PC-3 (cell line): ENCODE measurements around the gene GSTO1. TPM values are rescaled to one million over a fixed set of nuclear protein-coding genes. Genes with fewer than 3 reads are reported as not detected.

ENCODE experiments used
- ATAC-seq: fragments of 200-7000 bp; cut with Tn5 transposase; 2 replicates; pipeline ENCODE4 v1.9.1; 2020; ENCODE audit warnings: mild to moderate bottlenecking, moderate library complexity
- Bru-seq: library from RNA; stranded (reverse); fragments of 400-500 nt; gene quantifications from one replicate; lab custom pipeline; 2021; lab: Mats Ljungman, UMichigan
- BruChase-seq, 2 experiments: library from RNA; stranded (reverse); fragments of 400-500 nt; gene quantifications; one replicate each; lab custom pipeline; 2021; lab: Mats Ljungman, UMichigan
- BruUV-seq: library from RNA; stranded (reverse); fragments of 400-500 nt; replicated peaks from 2 replicates; lab custom pipeline; 2021; lab: Mats Ljungman, UMichigan
- CTCF ChIA-PET: fragments of 300-600 bp; sonication (Branson Sonifier 250); formaldehyde crosslinking; loops from one replicate; lab custom pipeline; 2022; ENCODE audit warnings: antibody characterized with exemption; lab: Charles Lee
- POLR2A ChIA-PET: fragments of 300-600 bp; sonication (Branson Sonifier 250); formaldehyde crosslinking; loops from one replicate; lab custom pipeline; 2022; ENCODE audit warnings: antibody characterized with exemption; ENCODE audit not compliant: unreplicated experiment; lab: Charles Lee
- DNase-seq: peaks from one replicate; pipeline ENCODE4 v3.0.0-alpha.2; 2015
- H2AFZ ChIP-seq: fragments of 300-600 bp; sonication (generic); 2 replicates; pipeline ENCODE4 v1.6.0; 2016; ENCODE audit warnings: antibody characterized with exemption, low read length
- H3F3A ChIP-seq: fragments of 300-600 bp; sonication (generic); one replicate; pipeline ENCODE4 v1.6.0; 2017; ENCODE audit warnings: antibody characterized with exemption, low read length, control low read depth, mild to moderate bottlenecking; ENCODE audit not compliant: unreplicated experiment
- H3K27ac ChIP-seq: fragments of 300-600 bp; sonication (generic); 2 replicates; pipeline ENCODE4 v1.5.1; 2016; ENCODE audit warnings: mild to moderate bottlenecking, low read length
- H3K27me3 ChIP-seq: fragments of 300-600 bp; sonication (generic); 2 replicates; pipeline ENCODE4 v1.6.1; 2016; ENCODE audit warnings: low read length, mixed read lengths
- H3K36me3 ChIP-seq: fragments of 300-600 bp; sonication (generic); 2 replicates; pipeline ENCODE4 v1.6.1; 2016; ENCODE audit warnings: low read depth, mixed run types, low read length, mixed read lengths
- H3K4me1 ChIP-seq: fragments of 300-600 bp; sonication (generic); 2 replicates; pipeline ENCODE4 v1.5.1; 2016; ENCODE audit warnings: low read length; ENCODE audit not compliant: insufficient read depth
- H3K4me2 ChIP-seq: fragments of 300-600 bp; sonication (generic); 2 replicates; pipeline ENCODE4 v1.6.0; 2016; ENCODE audit warnings: low read length
- H3K4me3 ChIP-seq: fragments of 300-600 bp; sonication (generic); 2 replicates; pipeline ENCODE4 v1.5.1; 2016; ENCODE audit warnings: mild to moderate bottlenecking, low read length, mixed read lengths
- H3K79me2 ChIP-seq: fragments of 300-600 bp; sonication (generic); 2 replicates; pipeline ENCODE4 v1.6.1; 2017; ENCODE audit warnings: low read length, mixed read lengths
- H3K9ac ChIP-seq: fragments of 300-600 bp; sonication (generic); 2 replicates; pipeline ENCODE4 v1.6.0; 2016; ENCODE audit warnings: mild to moderate bottlenecking, low read length
- H3K9me2 ChIP-seq: fragments of 300-600 bp; sonication (generic); replicated peaks from 2 replicates; pipeline ENCODE4 v1.6.1; 2016; ENCODE audit warnings: mixed run types, low read length, mixed read lengths
- H3K9me3 ChIP-seq: fragments of 300-600 bp; sonication (generic); 2 replicates; pipeline ENCODE4 v1.6.1; 2016; ENCODE audit warnings: low read length, mixed read lengths
- H4K20me1 ChIP-seq: fragments of 300-600 bp; sonication (generic); 2 replicates; pipeline ENCODE4 v1.6.1; 2016; ENCODE audit warnings: low read length, mixed read lengths
- CTCF ChIP-seq: fragments of 300-600 bp; sonication (generic); conservative IDR thresholded peaks from 2 replicates; pipeline ENCODE4 v1.5.1; 2017; ENCODE audit warnings: antibody characterized with exemption, low read depth, mild to moderate bottlenecking, low read length
- EZH2 ChIP-seq: fragments of 300-600 bp; sonication (generic); IDR thresholded peaks from one replicate; pipeline ENCODE4 v1.6.1; 2017; ENCODE audit warnings: antibody characterized with exemption, mild to moderate bottlenecking, low read length; ENCODE audit not compliant: unreplicated experiment
- EZH2phosphoT487 ChIP-seq: fragments of 300-600 bp; sonication (generic); IDR thresholded peaks from 2 replicates; pipeline ENCODE4 v1.6.1; 2018; ENCODE audit warnings: mild to moderate bottlenecking, antibody characterized with exemption, low read length, borderline replicate concordance
- intact Hi-C: fragments of 100-400 bp; cut with micrococcal nuclease; formaldehyde crosslinking; loops from 2 replicates; pipeline ENCODE4 v1.9.0; 2023
- long read RNA-seq: library from polyadenylated mRNA; unstranded; transcript quantifications from one replicate; pipeline ENCODE4 v2.0.0, GENCODE V29; 2021; ENCODE audit not compliant: unreplicated experiment
- total RNA-seq: library from RNA; depleted of rRNA; stranded (reverse); fragments of >200 nt; gene quantifications from 2 replicates; pipeline ENCODE4 v1.2.3, GENCODE V29; 2014; rRNA removed

The GSTO1 gene
- total RNA-seq (38.2 and 46.0 TPM in 2 replicates), Bru-seq, nascent RNA (percentile 72 among the genes with signal in this experiment), BruChase-seq, experiment 1, labeled RNA remaining after a 6-hour chase (percentile 65 among the genes with signal in this experiment), BruChase-seq, experiment 2, labeled RNA remaining after a 2-hour chase (percentile 62 among the genes with signal in this experiment)
- long read RNA-seq, transcript GSTO1-202 (6 exons, 972 nt) = major isoform, 16 of 22 reads
- long read RNA-seq, partial matches to known transcripts = 1 of 22 reads
- long read RNA-seq, other reads (novel, unspliced or antisense) = 1 of 22 reads

GRCh38 chr10:104254493-104255310 lies at the start of gene GSTO1:
Gene GSTO1 (plus strand): TSS chr10:104254892. CDS start chr10:104254929, 37 bp downstream.
- TF ChIP-seq EZH2phosphoT487 (no peak), EZH2 (no peak), CTCF (no peak)
- H3K9me2 ChIP-seq = no peaks in the 10 kb centered on the region
- H4K20me1 ChIP-seq = no peaks in the 10 kb centered on the region
- peaks cover 20% of the 10 kb centered on the region for H3K4me1 ChIP-seq
- peaks cover 6% of the 10 kb centered on the region for H3K36me3 ChIP-seq
- ATAC-seq = peak; percentile 81
- intact Hi-C loops = no loop called here
- peak within 1 kb of the TSS; percentile 92 for H3K9ac ChIP-seq
- no peaks in the 10 kb centered on the region for H3K9me3 ChIP-seq
- peak within 1 kb of the TSS; percentile 81 for H3K4me3 ChIP-seq
- H3F3A ChIP-seq = no peaks in the 10 kb centered on the region
- ChIA-PET POLR2A (interaction anchor here (0.5 to 0.7 kb wide), 4 partner anchors 13 to 397 kb away, joined by 3 to 5 read pairs (median 4); no protein-coding TSS in a partner anchor), CTCF (interaction anchor here (0.5 to 1.0 kb wide), 2 partner anchors 20 to 38 kb away, joined by 3 to 6 read pairs; no protein-coding TSS in a partner anchor)
- peaks cover 55% of the 10 kb centered on the region for H3K79me2 ChIP-seq
- peak within 1 kb of the TSS; percentile 82 for H3K4me2 ChIP-seq
- no peaks in the 10 kb centered on the region for H3K27me3 ChIP-seq
- peak within 1 kb of the TSS; percentile 3 for H3K27ac ChIP-seq
- BruUV-seq = no TSS peak
- peak; percentile 52 for DNase-seq
- peak within 1 kb of the TSS; percentile 91 for H2AFZ ChIP-seq

DNA sequence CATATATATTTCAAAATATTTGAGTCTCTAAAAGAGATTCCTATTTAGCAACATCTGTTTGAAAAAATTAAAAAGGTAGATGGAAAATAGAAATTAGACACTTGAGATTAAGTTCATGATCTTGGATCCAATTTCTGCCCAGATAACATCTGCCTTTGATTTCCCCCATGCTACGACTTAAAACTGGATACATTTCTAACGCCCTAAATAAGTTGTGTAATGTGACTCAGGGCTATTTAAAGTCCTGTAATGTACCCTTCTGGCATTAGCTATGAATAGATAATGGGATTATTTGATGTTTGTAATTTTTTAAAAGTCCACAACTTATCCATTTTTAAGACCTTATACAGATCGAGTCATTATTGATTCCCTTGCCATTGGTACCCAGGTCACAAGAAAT lies 46.0 kb upstream of the GSTO1 start:
- TF ChIP-seq CTCF (no peak), EZH2 (no peak), EZH2phosphoT487 (no peak)

More for the DNA sequence above, 46.0 kb upstream of the GSTO1 start:
- H3K9ac ChIP-seq = no peak overlapping the region
- H3K79me2 ChIP-seq = no peaks in the 10 kb centered on the region
- no peak for DNase-seq
- no peaks in the 10 kb centered on the region for H3K4me1 ChIP-seq
- H3K36me3 ChIP-seq = no peaks in the 10 kb centered on the region
- no peak overlapping the region for H3K27ac ChIP-seq
- ChIA-PET CTCF (no interaction called here), POLR2A (no interaction called here)
- no peak overlapping the region for H2AFZ ChIP-seq
- BruUV-seq = no TSS peak
- no peak overlapping the region for H3K4me3 ChIP-seq
- H3K9me2 ChIP-seq = no peaks in the 10 kb centered on the region
- H3K9me3 ChIP-seq = no peaks in the 10 kb centered on the region
- H4K20me1 ChIP-seq = no peaks in the 10 kb centered on the region
- intact Hi-C loops = loop anchor here (1.0 to 5.0 kb wide), 4 partner anchors 71 to 320 kb away; no protein-coding TSS in a partner anchor
- no peak for ATAC-seq
- no peaks in the 10 kb centered on the region for H3F3A ChIP-seq
- H3K27me3 ChIP-seq = no peaks in the 10 kb centered on the region
- no peak overlapping the region for H3K4me2 ChIP-seq
